AG04450 (cell line): ENCODE measurements around the gene CKLF. TPM values are rescaled to one million over a fixed set of nuclear protein-coding genes. Genes with fewer than 3 reads are reported as not detected.

Experiments used
- CTCF ChIA-PET: fragments of 300-600, 350-600 bp; formaldehyde crosslinking; extraction: SDS; loops from one replicate; lab custom pipeline; 2022; ENCODE audit warnings: antibody characterized with exemption, inconsistent platforms; lab: Charles Lee
- POLR2A ChIA-PET: fragments of 350-600 bp; formaldehyde crosslinking; extraction: SDS; loops from one replicate; lab custom pipeline; 2021; ENCODE audit warnings: antibody characterized with exemption, inconsistent platforms; lab: Yijun Ruan, JAX
- DNase-seq: peaks from one replicate; pipeline ENCODE4 v3.0.0-alpha.2; 2011; ENCODE audit warnings: low read depth, low spot score
- H3K27ac ChIP-seq: one replicate; pipeline ENCODE4 v1.5.1; 2012; ENCODE audit warnings: low read depth, low read length, control low read depth
- H3K27me3 ChIP-seq: one replicate; pipeline ENCODE4 v1.6.0; 2012; ENCODE audit warnings: low read length; ENCODE audit not compliant: control insufficient read depth, insufficient read depth
- H3K4me3 ChIP-seq: 2 replicates; pipeline ENCODE4 v1.5.1; 2011; ENCODE audit warnings: mild to moderate bottlenecking, low read depth, low read length, control low read depth
- H3K9me3 ChIP-seq: 2 replicates; pipeline ENCODE4 v1.5.1; 2012; ENCODE audit warnings: low read length; ENCODE audit not compliant: control insufficient read depth, insufficient read depth
- polyA plus RNA-seq: library from polyadenylated mRNA; depleted of rRNA; stranded (reverse); fragments of >200 nt; gene quantifications from 2 replicates; pipeline ENCODE4 v1.2.3, GENCODE V29; 2011
- TF ChIP-seq, protein P1 (sequence below): IDR thresholded peaks from 2 replicates; pipeline ENCODE4 v1.5.1; 2011; ENCODE audit warnings: low read depth, low read length, control low read depth, inconsistent platforms

Gene CKLF
- polyA plus RNA-seq, 1 experiment = 56.2 TPM

DNA sequence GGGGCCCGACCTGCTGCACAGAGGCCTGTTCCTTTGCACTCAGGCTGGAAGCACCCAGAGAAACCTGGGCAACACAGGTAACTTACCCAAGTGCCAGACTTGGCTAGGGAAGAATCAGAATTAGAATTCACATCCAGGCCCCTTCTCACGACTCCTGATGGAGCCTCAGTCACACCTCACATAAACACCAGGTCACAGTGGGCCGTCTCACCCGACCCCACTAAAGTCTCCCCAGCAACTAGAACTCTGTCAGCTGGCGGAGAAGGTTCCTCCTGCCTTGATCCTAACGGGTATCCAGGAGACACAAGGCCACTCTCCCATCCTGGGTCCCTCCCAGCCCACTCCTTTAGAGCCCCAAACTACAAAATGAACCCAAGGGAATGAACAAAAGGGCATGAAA is 8.8 kb upstream of the CKLF start:
- POLR2A ChIA-PET = no interaction called here

DNA sequence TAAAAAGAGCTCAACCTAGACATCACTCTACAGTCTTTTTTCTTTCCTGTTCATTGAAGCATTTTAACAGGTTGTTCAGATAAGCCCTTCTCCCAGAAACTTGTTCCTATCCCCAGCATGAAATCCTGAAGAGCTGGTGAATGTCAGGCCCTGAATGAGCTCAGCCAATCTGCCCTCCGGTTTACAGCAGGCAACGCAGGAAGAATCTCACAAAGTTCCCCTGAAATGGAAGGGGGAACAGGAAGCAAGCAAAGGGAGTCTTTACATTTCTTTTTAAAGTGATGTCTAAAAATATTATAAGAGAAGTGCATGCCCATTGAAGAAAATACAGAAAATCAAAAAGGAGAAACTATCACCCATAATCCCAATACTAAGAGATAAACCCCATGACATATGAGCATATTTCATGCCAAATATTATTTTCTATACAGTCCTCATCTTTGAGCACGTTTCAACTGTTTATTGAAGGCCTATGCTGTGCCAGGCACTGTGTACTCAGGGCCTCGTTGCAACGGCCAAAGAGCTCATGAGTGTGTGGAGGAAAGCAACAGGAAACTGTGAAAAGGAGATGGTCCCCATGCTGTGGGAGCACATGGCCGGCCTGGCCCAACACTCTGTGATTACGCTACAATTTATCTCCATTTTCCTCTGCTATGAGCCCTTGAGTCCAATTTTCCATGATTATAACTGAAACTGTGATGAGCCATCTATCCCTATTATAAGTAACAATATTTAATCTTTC is 8.2 kb upstream of the CKLF start:
- CTCF ChIA-PET = interaction anchor here (0.9 to 1.4 kb wide), 2 partner anchors 64 to 187 kb away, joined by 3 to 4 read pairs; no protein-coding TSS in a partner anchor
- Histone ChIP-seq H3K9me3 (no peaks in the 10 kb centered on the region), H3K27me3 (no peaks in the 10 kb centered on the region), H3K4me3 (no peak overlapping the region), H3K27ac (no peak overlapping the region)
- TF ChIP-seq, protein P1, sequence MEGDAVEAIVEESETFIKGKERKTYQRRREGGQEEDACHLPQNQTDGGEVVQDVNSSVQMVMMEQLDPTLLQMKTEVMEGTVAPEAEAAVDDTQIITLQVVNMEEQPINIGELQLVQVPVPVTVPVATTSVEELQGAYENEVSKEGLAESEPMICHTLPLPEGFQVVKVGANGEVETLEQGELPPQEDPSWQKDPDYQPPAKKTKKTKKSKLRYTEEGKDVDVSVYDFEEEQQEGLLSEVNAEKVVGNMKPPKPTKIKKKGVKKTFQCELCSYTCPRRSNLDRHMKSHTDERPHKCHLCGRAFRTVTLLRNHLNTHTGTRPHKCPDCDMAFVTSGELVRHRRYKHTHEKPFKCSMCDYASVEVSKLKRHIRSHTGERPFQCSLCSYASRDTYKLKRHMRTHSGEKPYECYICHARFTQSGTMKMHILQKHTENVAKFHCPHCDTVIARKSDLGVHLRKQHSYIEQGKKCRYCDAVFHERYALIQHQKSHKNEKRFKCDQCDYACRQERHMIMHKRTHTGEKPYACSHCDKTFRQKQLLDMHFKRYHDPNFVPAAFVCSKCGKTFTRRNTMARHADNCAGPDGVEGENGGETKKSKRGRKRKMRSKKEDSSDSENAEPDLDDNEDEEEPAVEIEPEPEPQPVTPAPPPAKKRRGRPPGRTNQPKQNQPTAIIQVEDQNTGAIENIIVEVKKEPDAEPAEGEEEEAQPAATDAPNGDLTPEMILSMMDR = no peak
- POLR2A ChIA-PET = no interaction called here
- no peak for DNase-seq

More for the DNA sequence above, 8.8 kb upstream of the CKLF start:
- TF ChIP-seq, protein P1 = no peak
- Histone ChIP-seq H3K9me3 (no peaks in the 10 kb centered on the region), H3K27ac (no peak overlapping the region), H3K27me3 (no peaks in the 10 kb centered on the region), H3K4me3 (no peak overlapping the region)
- CTCF ChIA-PET = interaction anchor here (1.4 kb wide), 1 partner anchor 65 kb away, joined by 4 read pairs; no protein-coding TSS in a partner anchor
- no peak for DNase-seq

DNA sequence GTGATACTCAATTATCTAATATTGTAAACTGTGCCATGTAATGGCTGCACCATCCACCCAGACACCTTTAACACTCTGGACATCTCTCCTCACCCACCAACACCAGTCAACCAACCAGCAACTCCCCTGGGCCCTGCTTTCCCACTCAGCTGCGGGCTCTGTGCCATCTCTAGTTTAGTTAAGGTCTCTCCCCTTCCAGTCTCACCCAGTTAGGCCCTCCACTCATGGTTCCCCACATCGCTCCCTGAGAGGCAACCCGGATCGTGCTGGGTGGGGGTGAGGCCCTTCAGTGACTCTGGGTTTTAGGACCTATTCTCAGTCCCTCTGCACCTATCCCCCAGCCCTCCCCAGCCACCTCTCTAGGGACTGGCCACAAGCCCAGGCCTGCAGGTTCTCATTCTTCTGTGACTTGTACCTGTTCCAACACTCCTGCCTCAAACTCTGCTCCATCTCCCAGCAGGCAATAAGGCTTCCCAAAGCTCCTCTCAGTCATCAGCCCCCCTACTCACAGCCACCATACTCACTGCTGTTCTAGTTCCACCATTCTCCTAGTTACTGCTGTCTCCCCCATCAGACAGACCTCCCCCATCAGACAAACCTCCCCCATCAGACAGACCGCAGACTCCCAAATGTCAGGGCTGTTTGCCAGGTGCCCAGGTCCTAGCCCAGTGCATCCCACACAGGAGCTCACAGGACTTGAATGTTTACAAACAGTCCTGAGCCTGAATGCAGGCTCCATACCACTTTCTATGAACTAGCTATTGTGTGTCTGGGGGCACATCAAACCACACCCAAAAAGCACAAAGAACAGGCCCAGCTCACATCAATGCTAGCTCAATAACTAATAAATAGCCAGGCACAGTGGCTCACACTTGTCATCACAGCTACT is 5.0 kb upstream of the CKLF start:
- DNase-seq = no peak
- no peaks in the 10 kb centered on the region for H3K27me3 ChIP-seq
- H3K9me3 ChIP-seq = no peaks in the 10 kb centered on the region
- TF ChIP-seq, protein P1 = no peak
- ChIA-PET CTCF (interaction anchor here (0.7 kb wide), 1 partner anchor 52 kb away, joined by 3 read pairs; no protein-coding TSS in a partner anchor), POLR2A (interaction anchor here (1.0 kb wide), 1 partner anchor 8 kb away, joined by 7 read pairs; no protein-coding TSS in a partner anchor)
- H3K4me3 ChIP-seq = no peak overlapping the region
- H3K27ac ChIP-seq = no peak overlapping the region

DNA sequence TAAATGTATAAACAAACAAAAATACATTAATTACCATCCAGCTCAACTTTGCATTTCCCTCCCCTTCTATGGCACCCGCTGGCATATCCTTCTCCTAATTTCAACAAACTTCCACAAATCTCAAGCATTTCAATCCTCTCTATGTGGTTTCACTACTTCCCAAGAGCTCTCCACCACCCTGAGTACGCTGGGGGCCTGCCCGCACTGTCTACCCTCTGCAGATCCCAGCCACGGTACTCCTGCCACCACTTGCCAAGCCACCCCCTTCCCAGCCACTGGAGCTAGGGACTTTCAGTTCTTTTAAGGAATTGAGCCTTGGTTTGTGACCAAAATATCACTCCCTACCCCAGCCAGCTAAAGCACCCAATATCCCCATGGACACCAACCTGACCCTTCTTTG is 4.3 kb upstream of the CKLF start:
- CTCF ChIA-PET = interaction anchor here (0.7 kb wide), 1 partner anchor 51 kb away, joined by 3 read pairs; no protein-coding TSS in a partner anchor

More for the DNA sequence above, 4.3 kb upstream of the CKLF start:
- H3K27ac ChIP-seq = no peak overlapping the region
- no peak for DNase-seq
- no peaks in the 10 kb centered on the region for H3K27me3 ChIP-seq
- no peak overlapping the region for H3K4me3 ChIP-seq
- POLR2A ChIA-PET = interaction anchor here (1.0 kb wide), 1 partner anchor 9 kb away, joined by 7 read pairs; no protein-coding TSS in a partner anchor
- TF ChIP-seq, protein P1 = no peak
- H3K9me3 ChIP-seq = no peaks in the 10 kb centered on the region; the same call in 1 of the 2 replicates
